DOHH2 (cell line): ENCODE results near the gene CARMIL1.

ENCODE experiments used
- EZH2phosphoT487 ChIP-seq: fragments of 200-600 bp; sonication (generic); IDR thresholded peaks from 2 replicates; pipeline ENCODE4 v1.6.1; 2017; ENCODE audit warnings: borderline replicate concordance, mild to moderate bottlenecking, antibody characterized with exemption, low read length, moderate library complexity, mixed read lengths
- TF ChIP-seq, protein P1 (sequence below): fragments of 200-600 bp; sonication (generic); IDR thresholded peaks from one replicate; pipeline ENCODE4 v1.5.1; 2014; ENCODE audit warnings: antibody characterized with exemption, mild to moderate bottlenecking, low read depth, low read length; ENCODE audit not compliant: poor library complexity, severe bottlenecking

DNA sequence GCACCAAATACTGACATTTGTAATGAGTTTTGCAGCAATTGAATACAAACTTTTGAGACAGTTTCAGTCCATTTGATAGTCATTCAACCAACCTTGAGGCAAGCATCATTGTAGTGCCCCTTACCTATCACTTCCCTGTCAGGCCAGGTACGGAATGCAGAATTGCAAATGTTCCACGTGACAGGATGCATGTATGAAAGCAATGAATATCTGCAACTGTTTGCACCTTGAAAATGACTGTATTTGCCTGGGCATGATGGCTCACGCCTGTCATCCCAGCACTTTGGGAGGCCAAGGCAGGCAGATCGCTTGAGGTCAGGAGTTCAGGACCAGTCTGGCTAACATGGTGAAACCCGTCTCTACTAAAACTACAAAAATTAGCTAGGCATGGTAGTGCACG, 226.8 kb downstream of the CARMIL1 start:
- TF ChIP-seq, protein P1, sequence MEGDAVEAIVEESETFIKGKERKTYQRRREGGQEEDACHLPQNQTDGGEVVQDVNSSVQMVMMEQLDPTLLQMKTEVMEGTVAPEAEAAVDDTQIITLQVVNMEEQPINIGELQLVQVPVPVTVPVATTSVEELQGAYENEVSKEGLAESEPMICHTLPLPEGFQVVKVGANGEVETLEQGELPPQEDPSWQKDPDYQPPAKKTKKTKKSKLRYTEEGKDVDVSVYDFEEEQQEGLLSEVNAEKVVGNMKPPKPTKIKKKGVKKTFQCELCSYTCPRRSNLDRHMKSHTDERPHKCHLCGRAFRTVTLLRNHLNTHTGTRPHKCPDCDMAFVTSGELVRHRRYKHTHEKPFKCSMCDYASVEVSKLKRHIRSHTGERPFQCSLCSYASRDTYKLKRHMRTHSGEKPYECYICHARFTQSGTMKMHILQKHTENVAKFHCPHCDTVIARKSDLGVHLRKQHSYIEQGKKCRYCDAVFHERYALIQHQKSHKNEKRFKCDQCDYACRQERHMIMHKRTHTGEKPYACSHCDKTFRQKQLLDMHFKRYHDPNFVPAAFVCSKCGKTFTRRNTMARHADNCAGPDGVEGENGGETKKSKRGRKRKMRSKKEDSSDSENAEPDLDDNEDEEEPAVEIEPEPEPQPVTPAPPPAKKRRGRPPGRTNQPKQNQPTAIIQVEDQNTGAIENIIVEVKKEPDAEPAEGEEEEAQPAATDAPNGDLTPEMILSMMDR: no peak
- TF ChIP-seq EZH2phosphoT487: no peak
